ENCODE data around the gene SYT17.

SYT17 gene

GRCh38 chr16:19266774-19267173, 98.7 kb downstream of the SYT17 start:
- DNase-seq: no peak

DNA sequence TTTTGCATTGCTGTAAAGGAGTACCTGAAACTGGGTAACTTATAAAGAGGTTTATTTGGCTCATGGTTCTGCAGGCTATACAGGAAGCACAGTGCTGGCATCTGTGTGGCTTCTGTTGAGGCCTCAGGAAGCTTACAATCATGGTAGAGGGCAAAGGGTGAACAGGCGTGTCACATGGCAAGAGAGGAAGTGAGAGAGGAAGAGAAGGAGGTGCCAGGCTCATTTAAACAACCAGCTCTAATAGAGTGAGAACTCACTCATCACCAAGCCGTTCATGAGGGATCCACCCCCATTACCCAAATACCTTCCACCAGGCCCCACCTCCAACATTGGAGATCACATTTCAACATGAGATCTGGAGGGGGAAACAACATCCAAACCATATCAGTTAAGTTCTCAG, 101.1 kb downstream of the SYT17 start:
- DNase-seq: no peak

GRCh38 chr16:19274165-19274797, 106.2 kb downstream of the SYT17 start:
- DNase-seq: no peak

DNA sequence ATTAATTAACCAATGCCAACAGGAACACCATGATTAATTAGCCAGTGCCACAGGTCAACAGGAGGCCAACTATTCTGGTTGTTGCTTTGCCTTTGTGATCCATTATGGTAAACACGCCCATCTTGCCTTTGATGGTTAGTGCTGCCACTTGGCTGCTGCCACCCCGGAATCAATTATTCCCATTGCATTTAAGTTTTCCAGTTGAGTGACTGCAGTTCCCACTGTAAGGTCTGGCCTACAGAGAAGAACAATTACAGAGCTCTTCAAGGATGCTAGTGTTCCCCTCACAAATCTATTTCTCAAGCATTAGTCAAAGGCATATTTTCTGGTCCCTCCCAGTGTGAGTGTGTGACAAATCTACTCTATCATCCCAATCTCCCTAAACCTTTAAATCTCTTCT, 110.4 kb downstream of the SYT17 start:
- DNase-seq: no peak

GRCh38 chr16:19281246-19281645, 113.2 kb downstream of the SYT17 start:
- no peak for DNase-seq

GRCh38 chr16:19282101-19282500, 114.1 kb downstream of the SYT17 start:
- DNase-seq: no peak

GRCh38 chr16:19283637-19284036, 115.6 kb downstream of the SYT17 start:
- no peak for DNase-seq

- DNase-seq: no peak
Measured at GRCh38 chr16:19284207-19284606, 116.2 kb downstream of the SYT17 start.

- no peak for DNase-seq
Measured at GRCh38 chr16:19285431-19285830, 117.4 kb downstream of the SYT17 start, which contains the start of gene CLEC19A. CLEC19A (plus strand) TSS chr16:19285731; CDS start chr16:19285852, 121 bp downstream.

- DNase-seq: no peak
Measured at GRCh38 chr16:19286827-19287226, 118.8 kb downstream of the SYT17 start.

- no peak for DNase-seq
Measured at GRCh38 chr16:19287241-19287640, 119.2 kb downstream of the SYT17 start.

GRCh38 chr16:19288872-19289799, 121.1 kb downstream of the SYT17 start:
- DNase-seq: no peak

DNA sequence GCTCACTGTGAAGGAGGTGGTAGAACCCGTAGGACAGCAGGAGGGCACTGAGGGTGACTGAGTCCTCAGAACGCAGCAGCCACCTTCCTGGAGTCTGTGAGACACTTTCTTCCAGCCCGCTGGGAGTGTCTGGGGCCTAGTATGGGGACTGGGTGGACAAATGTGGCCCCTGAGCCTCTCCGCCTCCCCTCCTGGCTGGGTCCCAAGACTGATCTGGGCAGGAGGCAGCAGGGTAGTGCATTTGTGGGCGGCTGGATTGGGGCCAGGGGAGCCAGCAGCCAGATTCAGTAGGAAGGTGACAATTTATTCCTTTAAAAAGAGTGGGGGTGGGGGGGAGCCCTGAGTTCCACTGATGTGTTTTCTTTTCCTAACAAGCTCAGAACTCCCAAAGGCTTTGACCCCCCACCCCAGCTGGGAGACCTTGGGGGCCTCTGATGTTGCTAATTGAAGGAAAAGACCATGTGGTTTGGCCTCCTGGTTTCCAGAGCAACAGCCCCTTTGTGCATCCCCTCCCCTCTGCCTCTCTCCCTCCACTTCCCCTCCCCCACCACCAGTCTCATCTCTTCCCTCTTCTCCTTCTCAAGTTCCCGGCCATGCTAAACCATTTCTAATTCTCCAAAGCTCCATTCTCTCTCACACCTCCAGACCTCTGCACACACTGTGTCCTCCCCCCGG, 121.9 kb downstream of the SYT17 start:
- DNase-seq: no peak

- DNase-seq: no peak
Measured at GRCh38 chr16:19290860-19291259, 122.8 kb downstream of the SYT17 start.

- no peak for DNase-seq
Measured at GRCh38 chr16:19291475-19291874, 123.4 kb downstream of the SYT17 start.

- DNase-seq: no peak
Measured at GRCh38 chr16:19292186-19292585, 124.1 kb downstream of the SYT17 start.

- peak; percentile 6 for DNase-seq
Measured at GRCh38 chr16:19294156-19294649, 126.2 kb downstream of the SYT17 start.

DNA sequence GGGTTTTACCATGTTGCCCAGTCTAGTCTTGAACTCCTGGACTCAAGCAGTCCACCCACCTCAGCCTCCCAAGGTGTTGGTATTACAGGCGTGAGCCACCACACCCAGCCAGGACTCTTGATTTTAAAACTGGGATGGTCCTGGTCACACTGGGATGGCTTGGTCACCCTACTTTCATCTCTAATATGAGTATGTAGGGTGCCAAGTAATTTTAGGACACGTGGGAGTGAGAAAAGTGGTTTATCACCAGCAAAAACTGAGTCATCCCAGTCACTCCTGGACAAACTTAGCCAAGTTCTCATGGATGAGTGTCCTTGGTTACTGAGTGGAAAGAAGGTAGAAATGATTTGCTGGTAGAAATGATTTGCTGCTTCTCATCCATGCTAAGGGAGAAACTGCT, 127.4 kb downstream of the SYT17 start:
- no peak for DNase-seq

DNA sequence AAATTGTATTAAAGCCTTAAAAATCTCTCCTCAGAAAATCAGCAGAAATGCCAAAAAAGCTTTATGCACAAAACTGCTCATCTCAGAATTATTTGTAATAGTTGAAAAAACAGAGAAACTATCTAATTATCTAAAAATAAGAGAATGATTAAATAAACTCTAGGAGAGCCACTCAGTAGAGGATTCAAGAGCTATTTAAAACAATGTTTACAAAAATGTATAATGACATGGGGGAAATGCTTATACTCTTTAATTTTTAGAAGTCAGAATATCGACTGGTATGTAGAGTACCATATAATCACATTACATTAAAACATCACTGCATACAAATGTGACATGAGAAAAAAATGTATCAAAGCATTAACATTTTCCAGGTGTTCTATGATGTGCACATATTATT, 129.4 kb downstream of the SYT17 start:
- DNase-seq: no peak

DNA sequence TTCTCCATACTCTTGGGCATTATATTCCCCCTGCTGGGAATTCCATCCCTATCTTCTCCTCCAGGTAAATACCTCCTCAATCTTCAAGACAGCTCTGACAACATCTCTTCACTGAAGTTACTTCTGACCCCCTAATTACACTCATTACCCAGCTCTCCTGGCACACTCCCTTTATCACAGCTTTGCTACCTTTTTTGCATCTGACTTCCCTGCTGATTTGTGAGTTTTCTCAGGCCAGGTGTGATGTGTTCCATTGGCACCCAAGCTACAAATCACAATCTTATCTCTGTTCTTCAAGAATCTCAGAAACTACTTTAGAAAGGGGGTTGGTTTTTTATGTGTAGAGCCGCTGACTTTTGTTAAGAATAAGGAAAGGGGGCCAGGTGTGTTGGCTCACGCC, 131.5 kb downstream of the SYT17 start:
- DNase-seq: no peak

GRCh38 chr16:19301931-19302330, 133.9 kb downstream of the SYT17 start:
- no peak for DNase-seq

DNA sequence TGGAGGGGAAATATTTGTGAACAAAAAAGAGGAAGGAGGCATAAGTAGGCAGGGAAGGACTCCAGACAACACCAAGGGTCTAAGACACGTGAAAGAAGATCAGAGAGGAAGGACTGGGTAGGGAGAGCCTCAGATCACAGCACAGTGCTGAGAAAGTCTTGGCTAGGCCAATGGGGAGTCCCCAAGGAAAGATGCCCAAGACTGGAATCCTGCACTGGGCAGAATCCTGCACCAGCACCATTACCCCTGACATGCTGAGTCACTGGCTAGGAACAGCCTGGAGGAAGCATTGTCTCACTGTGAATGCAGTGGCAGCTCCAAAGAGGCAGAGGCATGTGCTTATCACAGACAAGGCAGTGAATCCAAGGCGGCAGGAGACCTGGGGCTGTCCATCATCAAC, 136.7 kb downstream of the SYT17 start:
- DNase-seq: no peak

GRCh38 chr16:19305443-19305842, 137.4 kb downstream of the SYT17 start:
- DNase-seq: no peak
